Measurements from ENCODE around the gene LTV1.

The LTV1 gene

DNA sequence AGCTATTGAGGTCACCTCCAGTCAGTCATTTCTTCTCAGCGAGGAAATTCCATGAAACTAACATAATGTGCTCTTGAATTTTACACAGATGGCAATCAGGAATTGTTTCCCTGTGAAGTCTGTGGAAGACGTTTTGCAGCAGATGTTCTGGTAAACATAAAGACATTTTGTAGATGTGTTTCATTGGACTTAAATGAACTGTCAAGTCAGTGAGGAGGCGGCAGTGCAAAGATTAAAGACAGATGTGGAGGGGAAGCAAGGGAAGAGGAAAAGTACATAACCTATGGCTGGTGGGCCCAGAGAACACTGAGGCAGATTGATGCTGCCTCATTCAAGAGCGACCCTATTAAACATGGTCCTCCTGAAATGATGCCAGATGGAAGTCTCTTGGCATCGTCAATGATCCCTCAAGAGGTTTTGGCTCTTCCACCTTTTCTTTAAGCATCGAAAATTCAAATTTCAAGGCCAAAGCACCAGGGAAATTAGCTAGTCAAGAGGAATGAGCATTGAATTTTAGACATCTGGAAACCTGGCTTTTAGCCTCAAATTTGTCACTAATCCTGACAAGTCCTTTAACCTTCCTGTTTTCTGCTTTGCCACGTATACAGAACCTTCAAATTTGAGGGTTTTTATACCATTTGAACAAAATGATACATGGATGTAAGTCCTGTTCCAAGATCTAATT, 41.2 kb downstream of the LTV1 start:
- H3K27me3 ChIP-seq (ENCODE audit: insufficient read depth, low read depth, severe bottlenecking), result no peaks in the 10 kb centered on the region
- no peak overlapping the region for H3K27ac ChIP-seq
- no peaks in the 10 kb centered on the region for H3K9me3 ChIP-seq (ENCODE audit: severe bottlenecking)
- TF ChIP-seq, protein P1, sequence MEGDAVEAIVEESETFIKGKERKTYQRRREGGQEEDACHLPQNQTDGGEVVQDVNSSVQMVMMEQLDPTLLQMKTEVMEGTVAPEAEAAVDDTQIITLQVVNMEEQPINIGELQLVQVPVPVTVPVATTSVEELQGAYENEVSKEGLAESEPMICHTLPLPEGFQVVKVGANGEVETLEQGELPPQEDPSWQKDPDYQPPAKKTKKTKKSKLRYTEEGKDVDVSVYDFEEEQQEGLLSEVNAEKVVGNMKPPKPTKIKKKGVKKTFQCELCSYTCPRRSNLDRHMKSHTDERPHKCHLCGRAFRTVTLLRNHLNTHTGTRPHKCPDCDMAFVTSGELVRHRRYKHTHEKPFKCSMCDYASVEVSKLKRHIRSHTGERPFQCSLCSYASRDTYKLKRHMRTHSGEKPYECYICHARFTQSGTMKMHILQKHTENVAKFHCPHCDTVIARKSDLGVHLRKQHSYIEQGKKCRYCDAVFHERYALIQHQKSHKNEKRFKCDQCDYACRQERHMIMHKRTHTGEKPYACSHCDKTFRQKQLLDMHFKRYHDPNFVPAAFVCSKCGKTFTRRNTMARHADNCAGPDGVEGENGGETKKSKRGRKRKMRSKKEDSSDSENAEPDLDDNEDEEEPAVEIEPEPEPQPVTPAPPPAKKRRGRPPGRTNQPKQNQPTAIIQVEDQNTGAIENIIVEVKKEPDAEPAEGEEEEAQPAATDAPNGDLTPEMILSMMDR (IDR thresholded peaks at IDR 0.05; ENCODE audit: low read depth, low read length), result no peak
- no peak overlapping the region for H3K4me3 ChIP-seq (ENCODE audit: low read depth, low read length)
- H3K36me3 ChIP-seq, result no peaks in the 10 kb centered on the region
- DNase-seq, result no peak

DNA sequence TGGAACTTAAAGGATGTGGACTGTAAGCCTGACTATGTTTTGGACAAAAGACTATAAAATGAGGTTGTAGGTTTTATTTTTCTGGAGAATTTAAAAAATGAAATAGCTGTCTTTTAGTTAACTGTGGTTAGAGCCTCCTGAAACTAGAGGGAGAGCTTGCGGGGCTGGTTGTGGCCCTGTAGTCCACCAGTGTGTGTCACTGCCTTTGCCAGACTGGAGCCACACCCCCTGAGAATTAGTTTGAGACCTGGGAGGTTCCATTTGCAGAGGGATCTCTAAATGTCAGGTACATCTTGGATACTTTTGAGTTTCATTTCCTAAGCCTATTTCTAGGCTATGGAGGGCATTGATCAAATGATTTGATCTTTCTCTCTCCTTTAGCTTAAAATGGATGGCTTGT, 42.0 kb downstream of the LTV1 start:
- no peaks in the 10 kb centered on the region for H3K9me3 ChIP-seq (ENCODE audit: severe bottlenecking)
- H3K4me3 ChIP-seq (ENCODE audit: low read depth, low read length), result no peak overlapping the region
- no peaks in the 10 kb centered on the region for H3K27me3 ChIP-seq (ENCODE audit: insufficient read depth, low read depth, severe bottlenecking)
- H3K36me3 ChIP-seq, result no peaks in the 10 kb centered on the region
- TF ChIP-seq, protein P1 (IDR thresholded peaks at IDR 0.05; ENCODE audit: low read depth, low read length), result no peak
- no peak for DNase-seq
- no peak overlapping the region for H3K27ac ChIP-seq

DNA sequence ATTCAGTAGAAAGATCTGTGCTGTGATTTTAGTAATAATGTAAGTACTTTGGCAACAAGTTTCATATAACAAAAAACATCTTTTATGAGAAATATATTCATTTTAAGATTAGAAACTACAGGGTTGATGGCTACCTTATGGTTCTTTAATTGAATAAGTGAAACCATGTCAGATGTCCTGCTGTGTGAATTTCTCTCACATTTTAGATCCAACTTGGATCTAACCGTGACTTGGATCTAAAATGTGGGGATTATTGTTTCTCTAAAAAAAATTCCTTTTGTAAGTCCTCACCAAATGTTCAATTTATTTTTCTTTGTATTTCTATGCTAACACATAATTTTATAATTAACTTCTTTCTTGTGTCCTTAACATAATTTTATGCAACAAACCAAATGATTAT, 51.5 kb downstream of the LTV1 start:
- TF ChIP-seq, protein P1 (IDR thresholded peaks at IDR 0.05; ENCODE audit: low read depth, low read length), result no peak
- H3K36me3 ChIP-seq, result no peaks in the 10 kb centered on the region
- H3K27me3 ChIP-seq (ENCODE audit: insufficient read depth, low read depth, severe bottlenecking), result no peaks in the 10 kb centered on the region
- DNase-seq, result no peak
- no peak overlapping the region for H3K27ac ChIP-seq
- no peaks in the 10 kb centered on the region for H3K9me3 ChIP-seq (ENCODE audit: severe bottlenecking)
- no peak overlapping the region for H3K4me3 ChIP-seq (ENCODE audit: low read depth, low read length)

DNA sequence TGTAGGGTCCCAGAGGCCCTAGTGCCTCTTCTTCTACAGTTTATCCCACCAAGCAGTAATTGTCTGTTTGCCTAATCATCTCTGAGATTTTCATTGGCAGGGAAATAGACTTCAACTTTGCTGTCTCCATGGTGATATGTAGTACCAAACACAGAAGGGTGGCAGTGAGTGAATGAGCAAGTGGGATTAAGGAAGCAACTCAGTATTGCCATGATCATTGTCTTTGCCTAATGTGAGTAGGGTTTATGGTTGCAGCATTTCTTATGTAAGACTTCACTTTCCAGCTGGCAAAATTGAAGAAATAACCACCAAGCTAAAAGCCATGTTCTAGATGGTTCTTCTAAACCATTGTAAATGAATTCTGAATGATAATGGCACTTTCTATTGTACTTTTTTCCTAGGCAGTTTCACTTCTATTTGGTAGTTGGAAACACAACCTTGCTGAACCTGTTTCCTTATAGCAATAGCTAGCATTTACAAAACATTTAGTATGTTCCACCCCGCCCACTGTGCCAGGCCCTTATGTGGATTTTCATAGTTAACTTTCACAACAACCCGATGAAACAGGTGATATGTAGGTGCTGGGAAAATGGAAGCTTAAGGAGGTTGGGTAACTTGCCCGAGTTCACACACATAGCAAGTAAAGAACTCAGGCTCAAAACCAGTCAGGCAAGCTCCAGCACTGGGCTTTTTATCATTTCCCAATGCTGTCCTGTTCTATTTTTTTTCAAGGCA, 53.2 kb downstream of the LTV1 start:
- H3K36me3 ChIP-seq, result no peaks in the 10 kb centered on the region
- H3K27ac ChIP-seq, result no peak overlapping the region
- TF ChIP-seq, protein P1 (IDR thresholded peaks at IDR 0.05; ENCODE audit: low read depth, low read length), result no peak
- no peak for DNase-seq
- no peaks in the 10 kb centered on the region for H3K27me3 ChIP-seq (ENCODE audit: insufficient read depth, low read depth, severe bottlenecking)
- H3K4me3 ChIP-seq (ENCODE audit: low read depth, low read length), result no peak overlapping the region
- H3K9me3 ChIP-seq (ENCODE audit: severe bottlenecking), result no peaks in the 10 kb centered on the region

DNA sequence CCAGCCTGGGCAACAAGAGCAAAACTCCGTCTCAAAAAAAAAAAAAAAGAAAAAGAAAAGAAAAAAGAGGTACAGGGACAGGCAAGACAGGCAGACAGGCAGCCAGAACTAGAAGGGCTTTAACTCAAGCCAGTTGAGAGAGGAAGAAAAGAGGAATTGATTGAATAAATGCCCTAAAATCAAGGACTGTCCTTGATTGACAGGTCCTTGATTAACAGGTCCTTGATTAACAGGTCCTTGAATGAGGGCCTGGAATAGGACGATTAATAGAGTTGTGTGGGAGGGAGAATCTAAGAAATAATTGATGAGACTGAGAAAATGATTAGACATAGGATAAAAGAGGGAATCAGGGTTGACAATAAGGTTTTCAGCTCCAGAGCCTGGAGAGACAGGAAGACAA, 57.2 kb downstream of the LTV1 start:
- no peak for DNase-seq
- TF ChIP-seq, protein P1 (IDR thresholded peaks at IDR 0.05; ENCODE audit: low read depth, low read length), result no peak
- Histone ChIP-seq H3K27ac (no peak overlapping the region), H3K9me3 (ENCODE audit: severe bottlenecking) (no peaks in the 10 kb centered on the region), H3K27me3 (ENCODE audit: insufficient read depth, low read depth, severe bottlenecking) (no peaks in the 10 kb centered on the region), H3K36me3 (no peaks in the 10 kb centered on the region), H3K4me3 (ENCODE audit: low read depth, low read length) (no peak overlapping the region)

Measured in WERI-Rb-1 (cell line).